ENCODE measurements around the gene PRKN.

- TF ChIP-seq EZH2phosphoT487 (IDR thresholded peaks at IDR 0.05; ENCODE audit: insufficient read depth, low read depth), result no peak
- TF ChIP-seq EZH2 (IDR thresholded peaks at IDR 0.05; ENCODE audit: insufficient read depth, poor library complexity, severe bottlenecking), result no peak
Observed at GRCh38 chr6:161554883-161555282, 1172.7 kb downstream of the PRKN start.
